GM12878 (cell line): ENCODE data around the gene TTC39C. TPM values are rescaled to one million over a fixed set of nuclear protein-coding genes. Genes with fewer than 3 reads are reported as not detected.

Experiments
- BCL3 ChIP-seq: IDR thresholded peaks from 2 replicates; pipeline ENCODE4 v1.6.1; 2011; ENCODE audit warnings: borderline replicate concordance, low read depth, mild to moderate bottlenecking, moderate library complexity, low read length; ENCODE audit not compliant: insufficient read depth, poor library complexity, severe bottlenecking
- BCLAF1 ChIP-seq: fragments of 450-650 bp; IDR thresholded peaks from 2 replicates; pipeline ENCODE4 v1.6.1; 2017; ENCODE audit warnings: antibody characterized with exemption, mild to moderate bottlenecking, moderate library complexity
- ZBTB4 ChIP-seq: fragments of 450-650 bp; formaldehyde crosslinking; IDR thresholded peaks from 2 replicates; pipeline ENCODE4 v1.4.0; 2022; ENCODE audit warnings: mild to moderate bottlenecking, moderate library complexity
- polyA plus RNA-seq, 11 experiments: library from polyadenylated mRNA; depleted of rRNA in 4 of 11; unstranded in 6 of 11; stranded (reverse) in 5 of 11; fragments of >200 nt; fragmentation: Nextera tagmentation in 4 of 11; fragmentation: Illumina TruSeq in 1 of 11; extraction: Ambion mirVana in 4 of 11; extraction: Trizol in 1 of 11; gene quantifications; 1 replicate in 1 of 11; 2 replicates in 10 of 11; pipeline versions ENCODE4 v1.2.1 to v1.2.3, GENCODE V29; 2011 to 2016; ENCODE audit warnings: inconsistent platforms in 2 of 11, missing spikeins in 2 of 11, low read depth in 1 of 11
- total RNA-seq, 4 experiments: library from RNA; depleted of rRNA in 3 of 4; stranded (reverse); fragments of >200 nt in 3 of 4; fragmentation: Illumina TruSeq in 1 of 4; extraction: Trizol in 1 of 4; gene quantifications; 2 replicates each; pipeline versions ENCODE4 v1.2.1 to v1.2.3, GENCODE V29; 2013 to 2021

TTC39C gene
- total and polyA plus RNA-seq, 10 of the 15 experiments (the other 5 are each of a cell fraction or from before 2014, with no cell fraction given) = 21.1 to 91.0 (median 64.8) TPM

- TF ChIP-seq ZBTB4 (CRISPR knock-in tag) (no peak), BCLAF1 (no peak), BCL3 (no peak)
Observed at GRCh38 chr18:24071779-24072178, 57.2 kb downstream of the TTC39C start (continued).
